ENCODE measurements around the gene OSTC. TPM values are rescaled to one million over a fixed set of nuclear protein-coding genes. Genes with fewer than 3 reads are reported as not detected.

OSTC gene
- total and polyA plus RNA-seq, 9 of the 15 experiments (the other 6 are each of a cell fraction or from before 2014, with no cell fraction given), result 112 to 966 (median 235) TPM

GRCh38 chr4:108695062-108695461 is 44.7 kb downstream of the OSTC start (continued):
- no peak for TF ChIP-seq NFYB (IDR thresholded peaks at IDR 0.05; ENCODE audit: extremely low read depth, insufficient read length)
- peak; percentile 36; the same call in 1 of the 2 replicates for TF ChIP-seq CHAMP1 (IDR thresholded peaks at IDR 0.05)
- no peak for TF ChIP-seq PBX2 (CRISPR knock-in tag; IDR thresholded peaks at IDR 0.05; ENCODE audit: low read depth)
- TF ChIP-seq PBX2 (tag; conservative IDR thresholded peaks at IDR 0.05; ENCODE audit: low read depth), result no peak
- TF ChIP-seq CHD7 (IDR thresholded peaks at IDR 0.05; ENCODE audit: low read depth, low read length), result no peak
